GM12865 (cell line): Measurements from ENCODE around the gene ST6GALNAC3.
"Not testable (repeated sequence)": the region's sequence is repeated elsewhere in the genome, so short reads cannot be mapped to it uniquely, and the experiment has no call there.

ENCODE experiments used
- DNase-seq: peaks from one replicate; pipeline ENCODE4 v3.0.0; 2010; ENCODE audit warnings: low read depth
- H3K4me3 ChIP-seq: 2 replicates; pipeline ENCODE4 v1.5.1; 2011; ENCODE audit warnings: mild to moderate bottlenecking, low read depth, low read length, control low read depth
- TF ChIP-seq, protein P1 (sequence below): IDR thresholded peaks from 2 replicates; pipeline ENCODE4 v1.5.1; 2011; ENCODE audit warnings: low read length, control low read depth, low read depth, inconsistent platforms; ENCODE audit not compliant: insufficient read depth; ENCODE audit errors: missing control alignments

The ST6GALNAC3 gene

DNA sequence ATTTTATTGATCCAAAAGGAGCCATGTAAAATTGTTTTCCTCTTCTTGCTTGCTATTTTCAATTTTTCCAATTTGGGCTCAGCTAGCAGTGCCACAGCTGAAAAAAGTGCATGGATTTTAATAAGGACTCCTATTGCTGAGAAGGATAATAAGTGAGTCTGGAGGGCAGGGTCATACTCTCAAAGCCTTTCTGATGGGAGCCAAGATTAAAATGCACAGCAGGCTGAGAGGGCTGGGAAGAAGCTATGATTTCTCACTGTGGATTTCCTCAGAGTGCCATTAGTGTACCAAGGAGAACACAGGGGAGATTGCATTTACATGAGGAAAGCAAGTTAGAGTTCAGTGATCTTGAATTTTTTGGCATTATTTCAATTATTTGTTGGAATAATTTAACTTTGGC lies 261.3 kb downstream of the ST6GALNAC3 start:
- no peak for DNase-seq
- no peak overlapping the region for H3K4me3 ChIP-seq
- TF ChIP-seq, protein P1, sequence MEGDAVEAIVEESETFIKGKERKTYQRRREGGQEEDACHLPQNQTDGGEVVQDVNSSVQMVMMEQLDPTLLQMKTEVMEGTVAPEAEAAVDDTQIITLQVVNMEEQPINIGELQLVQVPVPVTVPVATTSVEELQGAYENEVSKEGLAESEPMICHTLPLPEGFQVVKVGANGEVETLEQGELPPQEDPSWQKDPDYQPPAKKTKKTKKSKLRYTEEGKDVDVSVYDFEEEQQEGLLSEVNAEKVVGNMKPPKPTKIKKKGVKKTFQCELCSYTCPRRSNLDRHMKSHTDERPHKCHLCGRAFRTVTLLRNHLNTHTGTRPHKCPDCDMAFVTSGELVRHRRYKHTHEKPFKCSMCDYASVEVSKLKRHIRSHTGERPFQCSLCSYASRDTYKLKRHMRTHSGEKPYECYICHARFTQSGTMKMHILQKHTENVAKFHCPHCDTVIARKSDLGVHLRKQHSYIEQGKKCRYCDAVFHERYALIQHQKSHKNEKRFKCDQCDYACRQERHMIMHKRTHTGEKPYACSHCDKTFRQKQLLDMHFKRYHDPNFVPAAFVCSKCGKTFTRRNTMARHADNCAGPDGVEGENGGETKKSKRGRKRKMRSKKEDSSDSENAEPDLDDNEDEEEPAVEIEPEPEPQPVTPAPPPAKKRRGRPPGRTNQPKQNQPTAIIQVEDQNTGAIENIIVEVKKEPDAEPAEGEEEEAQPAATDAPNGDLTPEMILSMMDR, result no peak

DNA sequence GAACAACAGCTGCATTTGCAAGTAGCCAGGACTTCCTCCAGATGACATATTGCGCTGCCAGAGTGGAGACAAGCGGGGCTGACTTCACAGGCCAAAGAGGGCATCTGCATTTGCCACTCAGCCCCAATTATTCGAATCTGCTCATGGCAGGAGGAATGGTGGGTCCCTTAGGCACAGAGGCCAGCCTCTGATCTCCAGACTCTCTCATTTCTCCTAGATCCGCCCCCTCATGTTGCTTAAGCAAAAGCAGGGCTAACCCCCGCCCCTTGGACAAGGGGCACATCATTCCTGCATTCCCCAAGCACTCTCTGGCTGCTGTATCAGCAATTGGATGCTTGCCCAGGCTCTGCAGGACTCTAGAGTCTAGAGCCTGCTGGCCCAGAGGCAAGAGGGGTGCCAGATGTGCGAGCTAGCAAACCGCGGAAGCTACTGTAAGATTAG lies 262.4 kb downstream of the ST6GALNAC3 start:
- TF ChIP-seq, protein P1, result no peak
- no peak overlapping the region for H3K4me3 ChIP-seq
- DNase-seq, result no peak

DNA sequence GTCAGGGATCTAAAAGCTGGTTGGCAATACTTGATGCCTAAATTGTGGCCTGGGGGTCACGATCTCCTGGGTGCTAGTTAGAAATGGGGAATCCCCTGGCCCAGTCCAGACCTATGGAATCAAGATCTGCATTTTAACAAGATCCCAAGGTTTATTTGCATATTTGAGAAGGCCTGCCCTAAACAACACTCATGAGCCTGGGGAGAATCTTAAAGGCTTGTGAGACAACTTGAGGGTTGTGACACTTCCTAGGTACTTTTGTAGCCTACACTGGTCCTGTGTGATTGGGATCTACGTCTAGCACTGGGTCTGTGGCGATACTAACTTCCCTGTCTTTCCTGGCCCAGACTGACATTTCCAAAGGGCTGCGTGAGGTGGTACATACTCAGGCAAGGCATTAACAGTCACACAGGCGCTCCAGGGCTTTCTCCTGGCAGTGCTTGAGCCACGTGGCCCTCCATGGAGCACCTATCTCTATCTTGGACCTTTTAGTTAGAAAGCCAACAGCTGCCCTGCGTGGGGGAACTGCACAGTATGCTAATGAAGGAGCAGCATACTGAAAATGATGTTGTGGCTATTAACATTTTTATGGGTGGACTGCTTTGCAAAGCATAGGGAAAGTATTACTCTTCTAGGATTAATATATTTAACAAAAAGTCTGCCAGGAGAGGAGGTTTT lies 263.1 kb downstream of the ST6GALNAC3 start:
- DNase-seq, result no peak
- no peak overlapping the region for H3K4me3 ChIP-seq
- TF ChIP-seq, protein P1, result no peak

DNA sequence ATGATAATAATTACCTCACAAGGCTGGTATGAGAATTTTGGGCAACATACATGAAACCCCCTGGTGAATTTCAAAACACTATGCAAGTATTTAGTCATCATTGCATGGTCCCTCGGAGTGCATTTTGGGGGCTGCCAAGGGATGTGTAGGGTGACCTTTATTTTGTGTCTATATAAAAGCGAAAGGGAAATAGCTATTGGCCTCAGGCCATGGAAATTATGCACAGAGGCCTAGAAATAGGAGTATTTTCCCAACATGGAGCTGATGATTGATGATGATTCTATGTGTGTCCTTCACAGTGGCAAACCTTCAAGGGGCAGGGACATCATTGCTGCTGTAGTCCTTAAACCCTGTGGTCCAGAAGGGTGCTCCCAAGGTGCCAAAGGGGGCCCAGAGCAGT lies 265.5 kb downstream of the ST6GALNAC3 start:
- no peak overlapping the region for H3K4me3 ChIP-seq
- TF ChIP-seq, protein P1, result no peak
- no peak for DNase-seq

DNA sequence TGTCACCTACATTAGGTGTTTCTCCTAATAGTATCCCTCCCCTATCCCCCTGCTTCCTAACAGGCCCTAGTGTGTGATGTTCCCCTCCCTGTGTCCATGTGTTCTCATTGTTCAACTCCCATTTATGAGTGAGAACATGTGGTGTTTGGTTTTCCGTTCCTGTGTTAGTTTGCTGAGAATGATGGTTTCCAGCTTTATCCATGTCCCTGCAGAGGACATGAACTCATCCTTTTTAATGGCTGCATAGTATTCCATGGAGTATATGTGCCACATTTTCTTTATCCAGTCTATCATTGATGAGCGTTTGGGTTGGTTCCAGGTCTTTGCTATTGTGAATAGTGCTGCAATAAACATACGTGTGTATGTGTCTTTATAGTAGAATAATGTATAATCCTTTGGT lies 267.3 kb downstream of the ST6GALNAC3 start:
- DNase-seq, H3K4me3 ChIP-seq: not testable (repeated sequence)

DNA sequence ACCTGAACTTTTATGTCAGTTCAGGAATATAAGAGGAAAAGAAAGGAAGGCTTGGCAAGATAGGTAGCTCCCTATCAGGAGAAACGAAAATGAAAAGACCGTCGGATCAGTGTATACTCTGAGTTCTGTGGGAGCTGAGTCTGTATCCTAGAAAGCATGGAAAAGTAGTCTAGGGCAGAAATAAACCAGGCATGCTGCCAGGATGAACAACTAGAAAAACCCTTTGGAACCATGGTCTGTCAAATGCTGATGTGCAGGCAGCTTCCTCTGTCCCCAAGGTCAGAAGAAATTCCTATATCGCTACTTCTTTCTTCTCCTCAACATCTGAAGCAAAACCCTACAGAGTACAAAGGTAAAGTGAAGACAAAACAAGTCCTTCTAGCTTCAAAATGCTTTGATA lies 268.8 kb downstream of the ST6GALNAC3 start:
- no peak for DNase-seq
- H3K4me3 ChIP-seq, result no peak overlapping the region
- TF ChIP-seq, protein P1, result no peak

DNA sequence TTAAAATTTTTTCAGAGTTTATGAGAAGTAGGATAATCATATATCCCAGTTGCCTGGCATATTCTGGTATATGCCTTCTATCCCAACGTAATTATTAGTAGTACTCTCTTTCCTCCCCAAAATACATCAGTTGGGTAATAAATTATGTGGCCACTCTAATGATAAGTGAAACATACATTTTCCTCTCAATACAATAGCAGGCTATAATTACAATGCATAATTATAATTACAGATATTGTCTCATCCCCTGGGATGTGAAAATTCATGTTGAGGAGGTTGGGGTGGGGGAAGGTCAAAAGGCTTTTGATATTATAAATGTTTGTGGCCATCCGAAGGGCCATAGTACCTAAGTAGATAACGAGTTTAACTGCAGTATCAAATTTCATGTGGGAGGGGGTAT lies 277.1 kb downstream of the ST6GALNAC3 start:
- DNase-seq, result no peak
- H3K4me3 ChIP-seq, result no peak overlapping the region
- TF ChIP-seq, protein P1, result no peak
